ENCODE data around the gene GNPTG. TPM values are rescaled to one million over a fixed set of nuclear protein-coding genes. Genes with fewer than 3 reads are reported as not detected.

GNPTG gene
- total and polyA plus RNA-seq, 2 donors (not counting 1 experiment from before 2014, with no cell fraction given), result 76.0 to 109 TPM

GRCh38 chr16:1333149-1333812 is 18.4 kb upstream of the GNPTG start, which contains the start of gene BAIAP3:
BAIAP3 (plus strand) TSS chr16:1333645; CDS start chr16:1338550, 4,905 bp downstream.
- TF ChIP-seq EZH2 (IDR thresholded peaks at IDR 0.05; ENCODE audit: borderline replicate concordance, insufficient read depth, low read depth, low read length, poor library complexity, severe bottlenecking), result no peak
- no peak for TF ChIP-seq CTCF (IDR thresholded peaks at IDR 0.05)
- Histone ChIP-seq H3K36me3 (replicated peaks in 1 of 2; ENCODE audit: control extremely low read depth in 1 of 2, control insufficient read depth in 1 of 2, extremely low read depth in 1 of 2, insufficient read depth in 2 of 2, low read length in 1 of 2) (no peaks in the 10 kb centered on the region), H3K9ac (ENCODE audit: low read length) (peak within 1 kb of the TSS; percentile 76), H3K4me3 (ENCODE audit: control extremely low read depth in 1 of 5, extremely low read depth in 1 of 5, insufficient read depth in 1 of 5, low read depth in 2 of 5, low read length in 4 of 5) (peak within 1 kb of the TSS in 4 of 5 experiments; percentile 37 to 63 (median 54)), H4K20me1 (ENCODE audit: control insufficient read depth, insufficient read depth, low read length, poor library complexity, severe bottlenecking) (peaks cover 18% of the 10 kb centered on the region), H3K4me1 (ENCODE audit: control insufficient read depth in 2 of 2, insufficient read depth in 2 of 2, low read length in 2 of 2) (peaks cover 48 to 65% of the 10 kb centered on the region in 2 donors), H3K27ac (ENCODE audit: low read length in 2 of 2) (peak within 1 kb of the TSS; percentile 90 to 91), H3K27me3 (replicated peaks in 1 of 4; ENCODE audit: control extremely low read depth in 1 of 4, control insufficient read depth in 3 of 4, insufficient read depth in 4 of 4, low read length in 3 of 4) (peaks cover 0 to 47% (median 20%) of the 10 kb centered on the region in 4 experiments), H3K4me2 (replicated peaks; ENCODE audit: low read depth, low read length, poor library complexity, severe bottlenecking) (peak within 1 kb of the TSS; percentile 97), H3K79me2 (ENCODE audit: control insufficient read depth, insufficient read depth, low read length) (peaks cover 3% of the 10 kb centered on the region), H3K9me3 (ENCODE audit: control extremely low read depth in 1 of 3, control insufficient read depth in 2 of 3, insufficient read depth in 1 of 3, low read length in 2 of 3) (peaks cover 0 to 25% (median 3%) of the 10 kb centered on the region in 3 donors), H2AFZ (ENCODE audit: insufficient read depth, low read depth, low read length, poor library complexity, severe bottlenecking) (no peak within 1 kb of the TSS)
- ChIA-PET CTCF (interaction anchor here (1.2 kb wide), 1 partner anchor 32 kb away, joined by 3 read pairs; no protein-coding TSS in a partner anchor), POLR2A (interaction anchor here (1.6 to 2.1 kb wide), 2 partner anchors 28 to 87 kb away, joined by 6 to 10 read pairs; partner anchors contain the start of gene UQCC4)
- peak within 1 kb of the TSS; percentile 96 for H3K27ac Mint-ChIP-seq
- intact Hi-C loops (cut with micrococcal nuclease), result loop anchor here (1.0 kb wide), 1 partner anchor 9 kb away; no protein-coding TSS in a partner anchor
- 6% methylated on average over 78 of the region's 83 CpGs for WGBS (ENCODE audit: insufficient coverage)
- DNase-seq, result peak; percentile 69
- H3K4me3 Mint-ChIP-seq, result peak within 1 kb of the TSS; percentile 88
- peaks cover 7% of the 10 kb centered on the region for H3K27me3 Mint-ChIP-seq
- H3K9me3 Mint-ChIP-seq (ENCODE audit: insufficient read depth), result no peaks in the 10 kb centered on the region
- peak; percentile 62 for ATAC-seq (ENCODE audit: low read depth)
- H3K4me1 Mint-ChIP-seq, result peaks cover 23% of the 10 kb centered on the region
